GM19438 (cell line): ENCODE measurements around the gene DNALI1.

Experiments
- ATAC-seq: cut with Tn5 transposase; IDR thresholded peaks from one replicate; pipeline ENCODE4 v1.9.1; 2021; ENCODE audit warnings: low read depth; ENCODE audit not compliant: unreplicated experiment

The DNALI1 gene

GRCh38 chr1:37599940-37600339 lies 43.2 kb downstream of the DNALI1 start:
- no peak for ATAC-seq

DNA sequence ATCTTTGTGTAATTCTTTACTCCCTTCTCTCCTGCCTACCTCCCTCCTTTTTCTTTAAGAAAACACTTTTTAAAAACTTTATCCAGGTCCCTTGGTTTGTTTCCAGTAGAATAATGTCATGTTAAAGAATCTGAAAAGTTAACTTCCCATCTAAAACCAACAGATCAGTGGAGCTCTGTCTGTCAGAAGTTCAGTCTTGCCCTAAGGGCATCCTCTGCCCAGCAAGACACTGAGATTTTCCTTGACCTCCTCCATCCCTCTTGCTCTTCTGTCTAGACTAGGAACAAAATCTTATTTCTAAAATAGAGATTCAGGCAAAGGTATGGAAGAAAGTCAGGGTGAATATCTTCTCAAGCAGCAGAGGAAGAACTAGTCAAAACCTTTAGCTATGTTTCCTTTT lies 44.7 kb downstream of the DNALI1 start:
- ATAC-seq = no peak

GRCh38 chr1:37602750-37603694 lies 46.3 kb downstream of the DNALI1 start:
- ATAC-seq = no peak

DNA sequence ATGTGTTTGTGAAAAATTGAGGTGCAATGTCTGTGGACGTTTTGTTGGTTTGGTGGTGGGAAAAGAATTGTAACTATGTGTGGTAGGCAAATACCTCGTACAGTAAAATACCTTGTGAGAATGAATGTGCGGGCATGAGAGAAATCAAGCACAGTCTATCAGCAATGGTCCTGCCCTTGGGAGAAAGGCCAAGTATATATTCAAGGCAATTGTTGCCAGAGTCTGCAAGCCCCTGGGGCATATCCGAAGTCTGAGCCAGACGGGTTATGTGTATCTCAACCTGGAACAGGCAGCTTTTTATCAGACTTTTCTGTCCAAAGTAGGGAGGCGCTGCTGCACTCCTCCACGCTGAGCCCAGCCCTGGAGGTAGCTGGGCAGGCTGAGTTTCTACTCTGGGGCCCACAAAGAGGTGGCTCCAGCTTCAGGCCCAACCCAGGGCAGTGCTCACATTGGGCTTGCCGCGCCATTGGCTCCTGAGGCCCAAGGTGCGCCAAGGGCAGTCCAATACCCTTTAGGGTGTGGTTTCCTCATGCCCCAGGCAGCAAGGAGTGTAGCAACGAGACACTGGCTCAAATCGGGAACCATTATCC lies 48.4 kb downstream of the DNALI1 start:
- no peak for ATAC-seq

DNA sequence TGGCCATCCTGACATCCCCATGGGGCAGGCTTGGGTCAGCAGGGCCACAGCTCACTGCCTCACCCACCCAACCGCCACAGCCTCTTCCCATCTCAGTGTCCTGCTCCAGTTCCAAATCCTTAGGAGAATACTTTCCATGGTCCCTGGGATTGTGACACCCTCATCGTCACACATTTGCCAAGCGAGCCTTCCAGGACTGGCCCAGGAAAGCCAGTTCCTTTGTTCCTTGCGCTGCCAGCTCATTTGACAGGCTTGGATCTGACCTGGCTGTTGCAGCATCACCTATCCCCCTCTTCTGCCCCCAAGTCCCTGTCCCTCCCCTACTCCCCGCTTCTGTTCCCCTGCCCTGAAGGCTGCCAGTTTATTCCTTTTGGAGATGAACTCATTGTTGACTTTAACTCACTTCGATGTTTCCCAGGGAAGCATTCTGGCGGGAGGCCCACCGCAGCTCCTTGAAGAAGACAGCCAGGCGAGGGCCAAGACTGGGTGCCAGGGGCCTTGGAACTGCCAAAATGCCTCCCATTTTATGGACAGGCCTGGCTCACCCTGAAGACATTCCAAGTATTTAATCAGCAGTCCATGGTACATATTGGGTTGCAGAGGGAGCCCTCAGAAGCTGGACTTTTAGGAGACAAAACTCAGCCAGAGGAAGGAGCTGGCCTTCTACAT lies 49.2 kb downstream of the DNALI1 start:
- ATAC-seq = no peak

- no peak for ATAC-seq
These were observed 49.9 kb downstream of the DNALI1 start for GRCh38 chr1:37606481-37607263.

- no peak for ATAC-seq
These were observed 52.3 kb downstream of the DNALI1 start for GRCh38 chr1:37609002-37609401.

DNA sequence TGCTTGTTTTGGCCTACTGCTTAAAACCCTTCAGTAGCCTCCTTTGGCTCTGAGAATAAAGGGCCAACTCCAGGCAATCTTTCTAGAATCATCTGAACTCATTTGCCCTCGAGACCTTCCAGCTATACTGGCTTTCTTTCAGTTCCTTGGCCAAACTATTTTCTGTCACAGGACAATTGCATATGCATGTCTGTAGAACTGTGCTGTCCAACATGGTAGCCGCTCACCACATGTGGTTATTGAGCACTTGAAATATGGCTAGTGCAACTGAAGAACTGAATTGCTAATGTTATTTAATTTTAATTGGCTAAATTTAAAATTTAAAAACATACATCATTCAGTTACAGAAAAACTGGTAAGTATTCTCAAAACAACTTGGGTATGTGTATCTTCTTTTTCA lies 53.3 kb downstream of the DNALI1 start:
- ATAC-seq = no peak

DNA sequence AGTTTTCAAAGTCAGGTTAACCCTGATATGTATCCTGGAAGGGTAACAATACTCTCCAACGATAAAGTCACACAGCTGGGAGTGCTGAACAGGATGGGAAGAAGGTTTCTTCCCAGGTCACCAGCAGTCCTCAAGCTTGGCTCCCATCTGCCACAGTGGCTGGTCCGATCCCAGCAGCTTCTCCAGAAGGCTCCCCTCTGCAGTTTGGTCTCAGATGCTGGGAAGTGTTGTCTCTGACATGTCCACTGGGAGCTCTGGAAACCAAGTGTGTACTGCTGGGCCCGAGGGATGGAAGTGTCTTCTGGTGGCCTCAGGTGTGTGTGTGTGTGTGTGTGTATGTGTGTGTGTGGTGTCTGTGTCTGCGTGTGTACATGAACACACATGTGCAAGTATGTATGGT lies 55.4 kb downstream of the DNALI1 start:
- ATAC-seq = no peak

DNA sequence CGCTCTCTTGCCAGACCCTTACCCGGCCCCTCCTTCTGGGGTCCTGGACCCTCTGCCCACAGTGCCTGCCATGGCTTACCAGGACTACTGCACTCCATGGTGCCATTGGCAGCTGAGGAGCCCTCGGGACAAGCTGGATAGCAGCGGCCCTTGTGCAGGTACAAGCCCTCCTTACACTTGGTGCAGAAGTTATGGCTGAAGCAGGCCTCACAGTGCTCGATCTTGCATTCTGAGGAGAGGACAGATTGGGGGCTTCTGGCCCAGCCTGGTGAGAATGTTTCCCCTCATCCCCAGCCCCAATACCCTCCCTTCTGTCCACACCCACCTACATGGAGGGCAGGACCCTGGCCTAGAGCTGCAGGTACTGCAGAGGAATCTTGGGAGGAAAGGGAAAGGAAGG lies 57.4 kb downstream of the DNALI1 start:
- no peak for ATAC-seq

GRCh38 chr1:37616330-37616729 lies 59.6 kb downstream of the DNALI1 start:
- no peak for ATAC-seq
